KMS-11 (cell line): ENCODE measurements around the gene SLAMF8.

Source experiments
- H2AFZ ChIP-seq: fragments of 200-600 bp; sonication (generic); 2 replicates; pipeline ENCODE4 v1.6.1; 2016; ENCODE audit warnings: antibody characterized with exemption, mixed run types, low read depth
- H3K27ac ChIP-seq: fragments of 200-600 bp; sonication (generic); 2 replicates; pipeline ENCODE4 v1.6.1; 2016; ENCODE audit warnings: mild to moderate bottlenecking, mixed run types
- H3K27me3 ChIP-seq: fragments of 200-600 bp; sonication (generic); 2 replicates; pipeline ENCODE4 v1.6.1; 2017; ENCODE audit warnings: mild to moderate bottlenecking, low read depth, mixed run types, moderate library complexity; ENCODE audit not compliant: insufficient read depth
- H3K36me3 ChIP-seq: fragments of 200-600 bp; sonication (generic); 2 replicates; pipeline ENCODE4 v1.6.1; 2017; ENCODE audit warnings: mild to moderate bottlenecking, mixed run types; ENCODE audit not compliant: insufficient read depth
- H3K4me1 ChIP-seq: fragments of 200-600 bp; sonication (generic); 2 replicates; pipeline ENCODE4 v1.6.1; 2016; ENCODE audit warnings: mild to moderate bottlenecking, low read depth, mixed run types; ENCODE audit not compliant: poor library complexity, severe bottlenecking
- H3K4me2 ChIP-seq: fragments of 200-600 bp; sonication (generic); 2 replicates; pipeline ENCODE4 v1.7.0; 2016; ENCODE audit warnings: mild to moderate bottlenecking, mixed run types
- H3K4me3 ChIP-seq: fragments of 200-600 bp; sonication (generic); IDR thresholded peaks from 2 replicates; pipeline ENCODE4 v1.6.1; 2017; ENCODE audit warnings: low read depth, low read length, mixed read lengths; ENCODE audit not compliant: insufficient read depth
- H3K79me2 ChIP-seq: fragments of 200-600 bp; sonication (generic); 2 replicates; pipeline ENCODE4 v1.6.1; 2016; ENCODE audit warnings: low read depth, mixed run types; ENCODE audit not compliant: insufficient read depth
- H3K9ac ChIP-seq: fragments of 200-600 bp; sonication (generic); 2 replicates; pipeline ENCODE4 v1.6.1; 2016; ENCODE audit warnings: mild to moderate bottlenecking, mixed run types
- H4K20me1 ChIP-seq: fragments of 200-600 bp; sonication (generic); 2 replicates; pipeline ENCODE4 v1.6.1; 2016; ENCODE audit warnings: mild to moderate bottlenecking, mixed run types; ENCODE audit not compliant: insufficient read depth
- CTCF ChIP-seq: fragments of 200-600 bp; sonication (generic); conservative IDR thresholded peaks from 2 replicates; pipeline ENCODE4 v1.6.1; 2017; ENCODE audit warnings: low read depth, mild to moderate bottlenecking, antibody characterized with exemption, low read length, moderate library complexity, mixed read lengths

Gene SLAMF8

GRCh38 chr1:159827549-159827948 is 876 bp downstream of the SLAMF8 start:
- H2AFZ ChIP-seq, result no peak overlapping the region
- H3K36me3 ChIP-seq, result no peaks in the 10 kb centered on the region
- no peak for TF ChIP-seq CTCF
- H3K79me2 ChIP-seq, result no peaks in the 10 kb centered on the region
- H3K27ac ChIP-seq, result no peak overlapping the region
- no peaks in the 10 kb centered on the region for H4K20me1 ChIP-seq
- no peak overlapping the region for H3K9ac ChIP-seq
- H3K4me3 ChIP-seq, result no peak overlapping the region
- H3K4me1 ChIP-seq, result peaks cover 4% of the 10 kb centered on the region
- H3K4me2 ChIP-seq, result no peak overlapping the region
- H3K27me3 ChIP-seq, result no peaks in the 10 kb centered on the region

GRCh38 chr1:159828176-159828575 is 1.5 kb downstream of the SLAMF8 start:
- H3K4me3 ChIP-seq, result no peak overlapping the region
- H3K36me3 ChIP-seq, result no peaks in the 10 kb centered on the region
- H3K27me3 ChIP-seq, result no peaks in the 10 kb centered on the region
- no peak overlapping the region for H3K4me2 ChIP-seq
- TF ChIP-seq CTCF, result no peak
- H3K9ac ChIP-seq, result no peak overlapping the region
- H3K79me2 ChIP-seq, result no peaks in the 10 kb centered on the region
- no peak overlapping the region for H3K27ac ChIP-seq
- no peak overlapping the region for H2AFZ ChIP-seq
- H4K20me1 ChIP-seq, result no peaks in the 10 kb centered on the region
- peaks cover 4% of the 10 kb centered on the region for H3K4me1 ChIP-seq

- H4K20me1 ChIP-seq, result no peaks in the 10 kb centered on the region
- no peak overlapping the region for H3K4me3 ChIP-seq
- H3K36me3 ChIP-seq, result no peaks in the 10 kb centered on the region
- H3K27ac ChIP-seq, result no peak overlapping the region
- H2AFZ ChIP-seq, result no peak overlapping the region
- peaks cover 4% of the 10 kb centered on the region for H3K4me1 ChIP-seq
- no peak overlapping the region for H3K4me2 ChIP-seq
- no peaks in the 10 kb centered on the region for H3K79me2 ChIP-seq
- TF ChIP-seq CTCF, result no peak
- no peak overlapping the region for H3K9ac ChIP-seq
- no peaks in the 10 kb centered on the region for H3K27me3 ChIP-seq
Measured at GRCh38 chr1:159828581-159829272, 2.1 kb downstream of the SLAMF8 start.

- no peaks in the 10 kb centered on the region for H3K27me3 ChIP-seq
- H3K36me3 ChIP-seq, result no peaks in the 10 kb centered on the region
- no peak overlapping the region for H3K9ac ChIP-seq
- peaks cover 4% of the 10 kb centered on the region for H3K4me1 ChIP-seq
- no peaks in the 10 kb centered on the region for H3K79me2 ChIP-seq
- H3K4me2 ChIP-seq, result no peak overlapping the region
- H2AFZ ChIP-seq, result no peak overlapping the region
- H3K4me3 ChIP-seq, result no peak overlapping the region
- H4K20me1 ChIP-seq, result no peaks in the 10 kb centered on the region
- H3K27ac ChIP-seq, result no peak overlapping the region
- TF ChIP-seq CTCF, result no peak
Measured at GRCh38 chr1:159829273-159829634, 2.6 kb downstream of the SLAMF8 start.
